Activated T-cell treated with anti-CD3 and anti-CD28 coated beads, Interleukin-2, amount 50 U/mL, for 24 hours (primary cell): ENCODE data around the gene SCCPDH.
A peak's percentile ranks its signal among the peaks of the same experiment; 100 is the strongest.
"Not testable (repeated sequence)": the region's sequence is repeated elsewhere in the genome, so short reads cannot be mapped to it uniquely, and the experiment has no call there.

Experiments used
- DNase-seq: peaks from one replicate; pipeline ENCODE4 v3.0.0-alpha.2; 2020
- H3K27ac Mint-ChIP-seq: 2 replicates; pipeline ENCODE4 v1.8.0; 2020; ENCODE audit warnings: mild to moderate bottlenecking, mixed read lengths
- H3K27me3 Mint-ChIP-seq: 2 replicates; pipeline ENCODE4 v1.8.0; 2020; ENCODE audit warnings: mixed read lengths
- H3K36me3 Mint-ChIP-seq: 2 replicates; pipeline ENCODE4 v1.8.0; 2020; ENCODE audit warnings: low read depth, mixed read lengths
- H3K4me1 Mint-ChIP-seq: 2 replicates; pipeline ENCODE4 v1.8.0; 2020; ENCODE audit warnings: low read depth, mixed read lengths
- H3K4me3 Mint-ChIP-seq: 2 replicates; pipeline ENCODE4 v1.8.0; 2020; ENCODE audit warnings: mild to moderate bottlenecking, moderate library complexity, mixed read lengths
- H3K9me3 Mint-ChIP-seq: 2 replicates; pipeline ENCODE4 v1.8.0; 2020; ENCODE audit warnings: mixed read lengths

The SCCPDH gene

DNA sequence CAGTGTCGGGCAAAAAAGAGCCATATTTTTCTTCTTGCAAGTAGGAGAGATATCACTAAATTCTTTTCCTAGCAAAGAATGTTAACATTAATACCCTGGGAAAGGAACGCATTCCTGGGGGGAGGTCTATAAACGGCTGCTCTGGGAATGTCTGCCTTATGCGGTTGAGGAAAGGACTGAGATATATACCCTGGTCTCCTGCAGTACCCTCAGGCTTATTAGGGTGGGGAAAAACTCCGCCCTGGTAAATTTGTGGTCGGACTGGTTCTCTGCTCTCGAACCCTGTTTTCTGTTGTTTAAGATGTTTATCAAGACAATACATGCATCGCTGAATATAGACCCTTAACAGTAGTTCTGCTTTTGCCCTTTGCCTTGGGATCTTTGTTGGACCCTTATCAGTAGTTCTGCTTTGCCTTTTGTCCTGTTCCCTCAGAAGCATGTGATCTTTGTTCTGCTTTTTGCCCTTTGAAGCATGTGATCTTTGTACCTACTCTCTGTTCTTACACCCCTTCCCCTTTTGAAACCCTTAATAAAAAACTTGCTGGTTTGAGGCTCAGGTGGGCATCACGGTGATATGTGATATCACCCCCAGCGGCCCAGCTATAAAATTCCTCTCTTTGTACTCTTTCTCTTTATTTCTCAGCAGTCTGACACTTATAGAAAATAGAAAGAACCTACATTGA is 29.9 kb upstream of the SCCPDH start:
- H3K27me3 Mint-ChIP-seq, H3K27ac Mint-ChIP-seq, H3K4me1 Mint-ChIP-seq, DNase-seq, H3K4me3 Mint-ChIP-seq, H3K36me3 Mint-ChIP-seq, H3K9me3 Mint-ChIP-seq: not testable (repeated sequence)

DNA sequence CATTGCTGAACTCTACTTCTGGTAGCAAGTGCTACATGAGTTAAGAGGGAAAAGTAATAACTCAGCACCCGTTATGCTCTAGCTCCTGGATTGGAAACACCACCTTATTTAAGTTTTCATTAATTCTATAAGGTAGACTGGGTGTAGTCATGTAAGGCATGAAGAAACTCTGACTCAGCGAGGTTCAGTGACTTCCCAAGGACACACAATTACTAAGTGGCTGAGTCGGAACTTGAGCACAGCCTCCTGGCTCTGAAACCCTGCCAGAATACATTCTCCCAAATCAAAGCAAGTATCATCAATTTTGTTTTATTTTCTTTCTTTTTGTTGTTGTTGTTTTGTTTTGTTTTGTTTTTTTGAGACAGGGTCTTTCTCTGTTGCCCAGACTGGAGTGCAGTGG is 29.1 kb upstream of the SCCPDH start:
- Mint-ChIP-seq H3K4me3 (no peak overlapping the region), H3K9me3 (peaks cover 9% of the 10 kb centered on the region), H3K4me1 (peaks cover 6% of the 10 kb centered on the region), H3K36me3 (no peaks in the 10 kb centered on the region), H3K27me3 (no peaks in the 10 kb centered on the region), H3K27ac (no peak overlapping the region)
- no peak for DNase-seq

DNA sequence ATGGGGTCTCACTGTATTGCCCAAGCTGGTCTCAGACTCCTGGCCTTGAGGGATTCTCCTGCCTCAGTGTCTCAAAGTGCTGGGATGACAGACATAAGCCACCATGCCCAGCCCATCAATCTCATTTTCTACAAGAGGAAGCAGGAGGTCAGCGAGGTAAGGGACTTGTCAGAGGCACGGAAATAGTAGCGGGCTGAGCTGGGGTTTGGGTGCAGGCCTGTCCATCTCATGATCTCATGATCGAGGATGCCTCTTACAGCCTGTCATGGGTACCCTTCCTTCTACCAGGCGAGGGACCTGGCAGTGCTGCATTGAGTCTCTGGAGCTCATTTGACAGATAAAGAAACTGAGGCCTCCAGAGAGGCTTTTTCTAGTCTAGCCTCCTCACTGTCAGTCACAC is 28.5 kb upstream of the SCCPDH start:
- H3K36me3 Mint-ChIP-seq = no peaks in the 10 kb centered on the region
- DNase-seq = no peak
- peaks cover 9% of the 10 kb centered on the region for H3K9me3 Mint-ChIP-seq
- no peaks in the 10 kb centered on the region for H3K27me3 Mint-ChIP-seq
- no peak overlapping the region for H3K27ac Mint-ChIP-seq
- H3K4me1 Mint-ChIP-seq = peaks cover 6% of the 10 kb centered on the region
- H3K4me3 Mint-ChIP-seq = no peak overlapping the region

DNA sequence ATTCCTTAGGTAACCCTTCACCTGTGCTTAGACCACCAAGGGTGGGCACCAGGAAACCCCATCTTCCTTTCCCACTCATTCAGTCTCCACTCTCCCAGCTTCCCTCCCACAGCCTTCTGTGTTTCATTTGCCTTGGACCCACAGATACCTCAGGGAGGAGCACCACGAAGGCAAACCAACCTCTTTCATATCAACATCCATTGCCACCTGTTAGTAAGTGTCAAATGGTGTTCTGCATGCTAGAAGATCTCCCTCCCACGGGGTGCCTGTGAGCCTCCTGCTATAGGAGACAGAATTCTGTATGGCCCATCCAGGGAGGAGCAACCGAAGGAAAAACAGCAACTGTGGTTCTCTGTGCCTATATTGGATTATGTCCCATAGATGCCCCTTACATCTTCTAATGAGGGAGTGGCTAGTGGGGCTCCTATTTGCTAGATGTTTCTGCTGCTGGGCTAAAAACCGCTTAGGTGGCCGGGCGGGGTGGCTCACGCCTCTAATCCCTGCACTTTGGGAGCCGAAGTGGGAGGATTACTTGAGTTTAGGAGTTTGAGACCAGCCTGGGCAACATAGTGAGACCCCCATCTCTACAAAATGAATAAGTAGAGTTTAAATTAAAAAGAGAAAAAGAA is 25.6 kb upstream of the SCCPDH start:
- H3K9me3 Mint-ChIP-seq = peaks cover 5% of the 10 kb centered on the region
- peak overlapping the region; percentile 4 for H3K27ac Mint-ChIP-seq

DNA sequence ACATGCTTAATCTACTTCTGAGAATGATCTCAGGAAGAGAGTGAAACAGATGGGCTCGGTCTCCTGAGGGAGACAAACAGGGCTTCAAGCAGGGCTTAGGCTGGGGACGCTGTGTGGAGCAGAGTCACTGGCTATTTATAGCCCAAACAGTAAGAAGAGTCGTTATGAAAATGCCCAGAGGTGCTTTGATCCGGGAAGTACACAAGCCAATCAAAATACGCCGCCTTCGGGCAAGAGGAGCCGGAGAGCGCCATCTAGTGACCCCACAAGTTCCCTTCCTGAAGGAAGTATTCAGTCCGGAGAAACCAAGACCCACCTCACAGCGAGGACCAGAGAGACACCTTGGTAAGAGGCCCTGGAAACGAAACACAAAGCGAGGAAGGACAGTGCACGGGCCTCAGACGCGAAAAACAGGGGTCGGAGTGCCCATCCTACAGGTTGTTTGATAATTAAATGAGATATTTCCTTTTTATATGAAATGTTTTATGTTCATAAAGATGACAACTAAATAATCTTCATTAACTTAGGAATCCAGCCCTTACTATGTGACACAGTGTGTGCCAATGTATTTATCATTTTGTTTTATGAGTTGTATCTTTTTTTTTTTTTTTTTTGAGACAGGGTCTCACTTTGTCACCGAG is 25.0 kb upstream of the SCCPDH start:
- Mint-ChIP-seq H3K27me3 (peaks cover 6% of the 10 kb centered on the region), H3K4me3 (no peak overlapping the region), H3K36me3 (no peaks in the 10 kb centered on the region), H3K9me3 (peaks cover 5% of the 10 kb centered on the region), H3K4me1 (peaks cover 6% of the 10 kb centered on the region), H3K27ac (peak overlapping the region; percentile 4)
- DNase-seq = peak; percentile 78

More for the DNA sequence above, 25.6 kb upstream of the SCCPDH start:
- Mint-ChIP-seq H3K4me1 (peaks cover 6% of the 10 kb centered on the region), H3K27me3 (peaks cover under 1% of the 10 kb centered on the region), H3K4me3 (no peak overlapping the region), H3K36me3 (no peaks in the 10 kb centered on the region)
- DNase-seq = no peak

DNA sequence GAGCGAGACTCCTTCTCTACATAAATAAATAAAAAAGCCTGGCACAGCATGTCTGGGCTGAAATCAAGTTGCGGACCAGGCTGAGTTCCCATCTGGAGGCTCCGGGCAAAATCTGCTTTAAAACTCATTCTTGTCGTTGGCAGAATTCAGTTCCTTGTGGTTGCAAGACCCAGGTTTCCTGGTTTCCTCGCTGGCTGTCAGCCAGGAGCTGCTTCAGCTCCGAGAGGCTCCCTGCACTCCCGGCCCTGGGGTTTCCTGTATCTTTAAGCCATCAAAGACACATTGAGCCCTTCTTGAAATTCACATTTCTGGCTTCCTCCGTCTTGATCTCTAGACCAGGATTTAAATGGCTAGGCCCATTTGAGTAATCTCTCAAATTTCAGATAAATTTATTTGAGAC is 20.6 kb upstream of the SCCPDH start:
- Mint-ChIP-seq H3K27ac (no peak overlapping the region), H3K4me3 (no peak overlapping the region), H3K9me3 (no peaks in the 10 kb centered on the region), H3K36me3 (no peaks in the 10 kb centered on the region), H3K27me3 (peaks cover 6% of the 10 kb centered on the region), H3K4me1 (peaks cover 6% of the 10 kb centered on the region)
- DNase-seq = no peak

DNA sequence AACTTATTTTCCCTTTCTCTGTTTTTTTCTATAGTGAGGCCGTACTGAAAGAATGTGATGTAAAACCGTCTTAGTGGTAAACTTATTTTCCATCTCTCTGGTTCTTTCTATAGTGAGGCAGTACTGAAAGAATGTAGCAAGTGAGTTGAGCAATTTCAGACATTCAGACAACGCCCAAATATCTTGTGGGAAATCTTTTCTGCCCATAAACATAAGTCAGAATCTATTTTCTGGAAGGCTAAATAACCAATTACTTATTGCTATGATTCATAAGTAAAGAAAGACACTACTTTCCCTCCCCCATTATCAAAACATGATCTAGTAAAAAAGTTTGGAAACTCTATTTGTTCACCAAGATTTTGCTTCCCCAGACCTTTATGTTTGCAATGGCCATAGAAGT is 18.8 kb upstream of the SCCPDH start:
- H3K9me3 Mint-ChIP-seq = peaks cover 2% of the 10 kb centered on the region

DNA sequence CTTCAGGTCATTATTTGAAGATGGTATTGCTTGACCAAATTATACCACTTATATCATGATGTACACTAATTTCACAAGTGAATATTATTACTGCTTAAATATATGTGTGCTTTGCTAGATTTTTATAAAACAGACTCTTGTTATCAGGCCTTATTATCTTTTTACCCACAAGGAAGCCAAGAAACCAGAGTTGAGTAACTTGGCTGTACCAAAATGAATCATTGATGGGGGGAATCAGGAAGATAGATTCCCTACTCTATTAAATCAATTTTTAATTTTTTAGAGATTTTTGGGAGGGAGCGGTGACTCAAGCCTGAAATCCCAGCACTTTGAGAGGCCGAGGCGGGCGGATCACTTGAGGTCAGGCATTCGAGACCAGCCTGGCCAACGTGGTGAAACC is 16.0 kb upstream of the SCCPDH start:
- peaks cover 1% of the 10 kb centered on the region for H3K4me1 Mint-ChIP-seq
- no peak overlapping the region for H3K27ac Mint-ChIP-seq
- peaks cover 6% of the 10 kb centered on the region for H3K9me3 Mint-ChIP-seq

More for the DNA sequence above, 18.8 kb upstream of the SCCPDH start:
- Mint-ChIP-seq H3K4me3 (no peak overlapping the region), H3K36me3 (no peaks in the 10 kb centered on the region), H3K4me1 (peaks cover 1% of the 10 kb centered on the region), H3K27ac (no peak overlapping the region), H3K27me3 (peaks cover 12% of the 10 kb centered on the region)
- no peak for DNase-seq

DNA sequence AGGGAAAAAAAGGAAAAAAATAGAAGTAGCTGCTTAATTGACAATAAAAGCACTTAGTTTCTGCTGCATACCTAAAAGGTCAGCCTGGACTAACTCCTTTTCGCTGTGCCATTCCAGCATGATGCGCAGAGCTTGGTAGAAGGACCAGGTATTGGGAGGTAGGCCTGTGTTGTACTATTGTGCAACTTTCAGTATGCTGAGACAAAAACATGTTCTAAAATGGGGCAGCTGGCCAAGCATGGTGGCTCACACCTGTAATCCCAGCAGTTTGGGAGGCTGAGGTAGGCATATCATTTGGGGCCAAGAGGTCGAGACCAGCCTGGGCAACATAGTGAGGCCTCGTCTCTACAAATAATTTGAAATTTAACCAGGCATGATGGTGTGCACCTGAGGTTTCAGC is 15.0 kb upstream of the SCCPDH start:
- peaks cover 1% of the 10 kb centered on the region for H3K4me1 Mint-ChIP-seq
- no peak overlapping the region for H3K27ac Mint-ChIP-seq
- H3K4me3 Mint-ChIP-seq = no peak overlapping the region
- peaks cover 6% of the 10 kb centered on the region for H3K9me3 Mint-ChIP-seq
- H3K36me3 Mint-ChIP-seq = no peaks in the 10 kb centered on the region
- DNase-seq = no peak
- peaks cover 32% of the 10 kb centered on the region for H3K27me3 Mint-ChIP-seq

More for the DNA sequence above, 16.0 kb upstream of the SCCPDH start:
- Mint-ChIP-seq H3K27me3 (peaks cover 32% of the 10 kb centered on the region), H3K4me3 (no peak overlapping the region), H3K36me3 (no peaks in the 10 kb centered on the region)
- DNase-seq = no peak

DNA sequence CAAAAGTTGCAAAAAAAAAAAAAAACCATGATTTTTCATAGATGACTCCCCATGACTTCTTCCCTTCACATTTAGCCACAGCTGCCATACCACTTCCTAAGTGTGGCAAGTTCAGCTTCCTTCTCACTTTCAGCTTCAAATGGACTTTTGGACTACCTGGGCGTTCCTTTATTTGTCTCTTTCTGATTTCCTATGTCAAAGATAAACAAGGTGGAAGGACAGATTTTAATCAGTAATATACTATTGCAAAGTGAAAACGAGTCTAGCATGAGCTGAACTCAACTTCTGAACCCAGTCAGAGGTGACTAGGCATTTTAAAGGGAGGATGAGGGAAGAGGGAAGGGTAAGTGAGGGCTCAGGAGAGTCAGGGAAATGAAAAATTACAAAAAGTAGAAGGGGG is 14.4 kb upstream of the SCCPDH start:
- no peak overlapping the region for H3K27ac Mint-ChIP-seq
- no peak overlapping the region for H3K4me3 Mint-ChIP-seq
- peaks cover 1% of the 10 kb centered on the region for H3K4me1 Mint-ChIP-seq
- peaks cover 32% of the 10 kb centered on the region for H3K27me3 Mint-ChIP-seq
- DNase-seq = no peak
- no peaks in the 10 kb centered on the region for H3K36me3 Mint-ChIP-seq
- peaks cover 6% of the 10 kb centered on the region for H3K9me3 Mint-ChIP-seq

DNA sequence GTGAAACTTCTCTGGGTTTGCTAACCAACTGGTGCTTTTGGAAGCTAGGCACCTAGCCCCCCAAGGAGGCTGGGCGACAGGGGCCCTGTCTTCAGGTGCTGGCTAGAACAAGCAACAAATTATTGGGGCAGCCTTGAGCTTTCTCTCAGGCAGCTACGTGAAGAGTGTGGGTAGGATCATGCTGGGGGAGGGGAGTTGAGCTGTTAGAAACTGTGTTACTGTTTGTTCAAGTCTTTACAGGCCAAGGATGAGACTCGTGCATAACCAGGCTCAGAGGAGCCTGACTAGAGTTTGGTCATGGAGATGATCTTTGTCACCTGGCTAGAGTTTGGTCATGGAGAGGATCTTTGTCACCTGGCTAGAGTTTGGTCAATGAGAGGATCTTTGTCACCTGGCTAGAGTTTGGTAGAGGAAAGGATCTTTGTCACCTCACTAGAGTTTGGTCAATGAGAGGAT is 12.6 kb upstream of the SCCPDH start:
- no peak overlapping the region for H3K4me3 Mint-ChIP-seq
- peaks cover 1% of the 10 kb centered on the region for H3K4me1 Mint-ChIP-seq
- no peak overlapping the region for H3K27ac Mint-ChIP-seq
- peaks cover 43% of the 10 kb centered on the region for H3K27me3 Mint-ChIP-seq
- DNase-seq = no peak
- H3K36me3 Mint-ChIP-seq = no peaks in the 10 kb centered on the region
- peaks cover 6% of the 10 kb centered on the region for H3K9me3 Mint-ChIP-seq

DNA sequence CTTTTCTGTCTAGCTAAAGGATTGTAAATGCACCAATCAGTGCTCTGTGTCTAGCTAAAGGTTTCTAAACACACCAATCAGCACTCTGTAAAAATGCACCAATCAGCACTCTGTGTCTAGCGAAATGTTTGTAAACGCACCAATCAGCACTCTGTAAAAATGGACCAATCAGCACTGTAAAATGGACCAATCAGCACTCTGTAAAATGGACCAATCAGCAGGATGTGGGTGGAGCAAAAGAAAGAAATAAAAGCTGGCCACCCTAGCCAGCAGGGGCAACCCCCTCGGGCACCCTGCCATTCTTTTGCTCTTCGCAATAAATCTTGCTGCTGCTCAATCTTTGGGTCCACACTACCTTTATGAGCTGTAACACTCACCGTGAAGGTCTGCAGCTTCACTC is 11.8 kb upstream of the SCCPDH start:
- H3K4me3 Mint-ChIP-seq, H3K36me3 Mint-ChIP-seq, H3K27ac Mint-ChIP-seq, H3K4me1 Mint-ChIP-seq, H3K9me3 Mint-ChIP-seq, DNase-seq: not testable (repeated sequence)
- peaks cover 47% of the 10 kb centered on the region for H3K27me3 Mint-ChIP-seq

DNA sequence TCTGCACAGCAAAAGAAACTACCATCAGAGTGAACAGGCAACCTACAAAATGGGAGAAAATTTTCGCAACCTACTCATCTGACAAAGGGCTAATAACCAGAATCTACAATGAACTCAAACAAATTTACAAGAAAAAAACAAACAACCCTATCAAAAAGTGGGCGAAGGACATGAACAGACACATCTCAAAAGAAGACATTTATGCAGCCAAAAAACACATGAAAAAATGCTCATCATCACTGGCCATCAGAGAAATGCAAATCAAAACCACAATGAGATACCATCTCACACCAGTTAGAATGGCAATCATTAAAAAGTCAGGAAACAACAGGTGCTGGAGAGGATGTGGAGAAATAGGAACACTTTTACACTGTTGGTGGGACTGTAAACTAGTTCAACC is 4.8 kb upstream of the SCCPDH start:
- not testable (repeated sequence) for H3K36me3 Mint-ChIP-seq, H3K4me1 Mint-ChIP-seq, H3K9me3 Mint-ChIP-seq, H3K27ac Mint-ChIP-seq, DNase-seq, H3K4me3 Mint-ChIP-seq
- H3K27me3 Mint-ChIP-seq = peaks cover 23% of the 10 kb centered on the region

DNA sequence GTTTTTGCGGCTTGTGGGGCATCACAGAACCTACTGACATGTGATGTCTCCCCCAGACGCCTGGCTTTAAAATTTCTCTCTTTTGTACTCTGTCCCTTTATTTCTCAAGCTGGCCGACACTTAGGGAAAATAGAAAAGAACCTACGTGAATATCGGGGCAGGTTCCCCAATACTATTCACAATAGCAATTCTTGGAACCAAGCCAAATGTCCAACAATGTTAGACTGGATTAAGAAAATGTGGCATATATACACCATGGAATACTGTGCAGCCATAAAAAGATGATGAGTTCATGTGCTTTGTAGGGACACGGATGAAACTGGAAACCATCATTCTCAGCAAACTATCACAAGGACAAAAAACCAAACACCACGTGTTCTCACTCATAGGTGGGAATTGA is 3.4 kb upstream of the SCCPDH start:
- Mint-ChIP-seq H3K27me3 (peaks cover 28% of the 10 kb centered on the region), H3K4me1 (peaks cover 14% of the 10 kb centered on the region)
- not testable (repeated sequence) for H3K27ac Mint-ChIP-seq, H3K9me3 Mint-ChIP-seq, H3K4me3 Mint-ChIP-seq, H3K36me3 Mint-ChIP-seq, DNase-seq

DNA sequence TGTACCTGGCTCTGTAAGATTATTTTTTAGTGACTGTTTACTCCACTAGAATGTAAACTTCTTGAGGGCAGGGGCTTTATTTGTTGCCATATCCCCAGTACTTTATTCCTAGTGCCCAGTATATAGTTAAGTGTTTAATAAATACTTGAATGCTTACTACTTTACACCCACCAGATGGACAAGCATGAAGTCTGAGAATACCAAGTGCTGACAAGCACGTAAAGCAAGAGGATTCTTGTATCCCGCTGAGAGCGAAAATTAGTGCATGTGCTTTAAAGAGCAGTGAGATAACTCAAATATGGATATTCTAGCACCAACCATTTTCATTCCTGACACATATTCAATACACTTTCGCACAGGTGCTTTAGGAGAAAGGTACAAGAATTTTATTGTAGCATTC is 1.5 kb upstream of the SCCPDH start:
- Mint-ChIP-seq H3K36me3 (peaks cover 12% of the 10 kb centered on the region), H3K4me3 (peak overlapping the region; percentile 83), H3K27me3 (peaks cover 28% of the 10 kb centered on the region), H3K4me1 (peaks cover 14% of the 10 kb centered on the region), H3K27ac (no peak overlapping the region), H3K9me3 (peaks cover 11% of the 10 kb centered on the region)
- DNase-seq = no peak
